SKM-1 (cell line): ENCODE results near the gene IDI1.
"Not testable (repeated sequence)": the region's sequence is repeated elsewhere in the genome, so short reads cannot be mapped to it uniquely, and the experiment has no call there.

Source experiments
- DNase-seq: peaks from one replicate; lab custom pipeline; 2025; ENCODE audit not compliant: unreplicated experiment; lab: John Stamatoyannopoulos, UW

The IDI1 gene

DNA sequence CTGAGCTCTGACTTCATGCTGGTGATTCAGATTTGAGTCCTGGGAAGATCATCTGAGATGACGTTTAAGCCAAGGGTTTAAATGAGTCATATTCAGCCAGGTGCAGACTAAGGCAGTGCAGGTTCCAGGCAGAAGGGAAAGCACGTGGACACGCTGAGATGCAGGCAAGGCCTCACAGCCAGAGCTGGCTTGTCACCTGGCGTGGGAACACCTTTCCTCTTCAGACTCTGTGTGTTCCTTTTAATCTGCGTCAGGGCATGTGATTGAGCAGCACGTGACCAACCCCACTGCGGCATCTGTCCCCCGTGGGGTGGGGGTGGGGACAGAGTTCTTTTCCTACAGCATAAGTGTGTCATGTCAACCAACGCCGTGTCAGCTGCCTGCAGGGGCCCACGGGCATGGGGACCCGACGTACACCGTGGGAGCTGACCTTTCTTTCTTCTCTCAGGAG, 12.6 kb downstream of the IDI1 start:
- DNase-seq = no peak

- no peak for DNase-seq
Measured at GRCh38 chr10:1035201-1035600, 13.7 kb downstream of the IDI1 start.

- no peak for DNase-seq
Measured at GRCh38 chr10:1034758-1035157, 14.2 kb downstream of the IDI1 start.

DNA sequence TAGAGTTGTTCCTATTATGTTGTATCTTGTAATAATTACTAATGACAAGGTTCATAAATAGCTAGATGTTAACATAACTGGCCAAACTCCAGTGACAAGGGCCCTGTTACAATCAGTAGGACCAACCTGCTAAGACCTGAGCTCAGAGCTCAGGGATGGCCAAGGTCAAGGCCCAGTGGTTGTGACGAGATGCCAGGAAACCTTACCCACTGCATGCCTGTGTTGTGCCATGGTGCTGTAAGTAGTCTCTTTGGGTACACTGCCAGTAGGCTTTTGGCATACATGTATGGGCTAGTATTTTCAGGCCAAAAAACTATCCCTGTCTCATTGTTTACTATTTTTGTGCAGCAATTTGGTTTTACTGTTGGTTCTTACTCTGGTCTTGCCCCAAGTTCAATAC, 15.3 kb downstream of the IDI1 start:
- DNase-seq = no peak

GRCh38 chr10:1029838-1030237, 19.1 kb downstream of the IDI1 start:
- DNase-seq = no peak

DNA sequence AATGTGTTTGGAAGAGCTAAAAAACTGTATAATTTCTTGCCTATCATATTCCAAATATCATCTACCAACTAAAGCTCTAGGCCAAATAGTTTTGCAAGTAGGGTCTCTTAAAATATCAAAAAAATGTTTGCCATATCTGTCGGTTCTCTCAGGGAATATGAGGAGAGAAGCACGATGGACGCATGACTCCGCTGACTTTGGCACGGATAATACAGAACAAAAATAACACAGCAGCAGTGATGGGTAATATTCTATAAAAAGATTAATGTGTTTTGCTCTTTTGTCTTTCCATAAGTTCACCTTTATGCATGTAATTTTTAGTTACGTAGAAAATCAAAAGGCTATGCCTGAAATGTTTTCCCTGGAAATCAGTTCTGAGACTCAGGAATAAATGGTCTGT, 22.3 kb downstream of the IDI1 start:
- no peak for DNase-seq

- no peak for DNase-seq
Measured at GRCh38 chr10:1025683-1026082, 23.2 kb downstream of the IDI1 start, which contains the start of gene IDI2. IDI2 (minus strand) TSS chr10:1025859; CDS start chr10:1024723, 1,136 bp downstream.

DNA sequence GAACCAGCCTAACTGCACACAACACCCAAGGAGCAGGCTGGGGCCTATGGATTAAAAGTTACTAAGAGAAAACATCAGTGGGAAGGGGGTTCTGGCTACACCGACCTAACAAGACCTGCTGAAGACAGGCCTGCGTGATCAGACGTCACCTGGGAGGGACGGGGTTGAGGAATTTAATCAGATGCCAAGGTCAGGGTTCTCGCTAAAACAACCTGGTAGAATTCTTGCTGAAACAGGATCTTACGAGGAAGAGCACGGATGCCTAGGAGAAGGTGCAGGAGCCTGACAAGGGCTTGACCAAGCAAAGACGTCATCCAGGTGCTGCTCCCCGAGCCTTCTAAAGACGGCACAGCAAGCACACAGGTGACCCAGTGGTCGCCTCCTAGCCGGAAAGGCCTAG, 24.8 kb downstream of the IDI1 start:
- no peak for DNase-seq

- no peak for DNase-seq
Measured at GRCh38 chr10:1022413-1022812, 26.5 kb downstream of the IDI1 start.

DNA sequence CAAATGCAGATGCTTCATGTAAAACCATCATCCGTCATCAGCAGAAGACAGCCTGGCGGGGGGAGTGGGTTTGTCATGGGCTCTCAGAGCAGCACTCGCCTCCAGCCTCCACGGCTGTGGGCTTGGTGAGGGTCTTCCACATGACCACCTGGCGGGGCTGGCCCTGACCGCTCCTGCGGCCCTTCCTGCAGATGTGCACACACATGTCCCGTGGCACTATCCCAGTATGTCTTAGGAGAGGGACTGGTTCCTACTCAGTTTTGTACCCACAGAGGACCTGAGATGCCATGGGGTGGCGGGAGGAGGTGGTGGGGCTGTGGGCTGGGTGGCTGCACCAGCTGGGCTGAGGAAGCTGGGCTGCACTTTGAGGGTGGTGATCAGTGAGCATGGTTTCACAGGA, 28.0 kb downstream of the IDI1 start:
- no peak for DNase-seq

- no peak for DNase-seq
Measured at GRCh38 chr10:1020460-1020859, 28.5 kb downstream of the IDI1 start.

DNA sequence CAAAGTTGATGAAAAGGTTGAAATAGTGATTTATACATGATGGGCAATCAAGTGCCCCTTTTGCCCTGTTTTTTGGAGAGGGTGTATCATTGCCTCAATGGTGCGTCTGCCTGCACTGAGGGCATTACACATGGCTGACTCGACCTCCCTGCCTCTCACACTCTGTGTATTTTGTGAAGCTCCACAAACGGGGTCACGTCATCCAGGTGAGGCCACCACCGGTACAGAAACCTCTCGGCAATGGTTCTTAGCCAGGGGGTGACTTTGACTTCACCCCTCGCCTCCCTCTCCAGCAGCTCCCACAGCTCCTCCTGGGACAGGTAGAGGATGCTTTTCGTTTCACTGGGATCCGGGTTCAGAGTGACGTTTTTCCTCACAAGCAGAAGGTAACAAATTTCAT, 29.6 kb downstream of the IDI1 start:
- no peak for DNase-seq

DNA sequence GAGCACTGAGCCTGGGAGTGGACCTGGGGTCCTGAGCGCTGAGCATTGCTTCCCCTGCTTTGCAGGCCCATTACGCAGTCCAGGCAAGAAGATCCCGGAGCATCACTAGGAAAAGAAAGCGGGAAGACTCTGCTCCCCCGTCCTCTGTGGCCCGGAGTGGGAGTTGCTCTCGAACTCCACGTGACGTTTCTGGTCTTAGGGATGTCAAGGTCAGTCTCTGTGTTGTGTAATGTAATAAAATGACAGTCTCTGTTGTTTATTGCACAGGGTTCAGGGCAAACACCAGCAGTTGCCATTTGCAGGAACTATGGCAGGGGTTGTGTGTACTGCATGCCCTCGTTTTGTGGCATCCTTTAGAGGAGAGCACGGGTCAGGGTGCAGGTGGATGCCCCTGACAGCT, 33.2 kb downstream of the IDI1 start:
- no peak for DNase-seq

GRCh38 chr10:1011696-1012095, 37.2 kb downstream of the IDI1 start:
- no peak for DNase-seq

- DNase-seq = no peak
Measured at GRCh38 chr10:1010703-1011102, 38.2 kb downstream of the IDI1 start.

- not testable (repeated sequence) for DNase-seq
Measured at GRCh38 chr10:1009947-1010346, 39.0 kb downstream of the IDI1 start.

DNA sequence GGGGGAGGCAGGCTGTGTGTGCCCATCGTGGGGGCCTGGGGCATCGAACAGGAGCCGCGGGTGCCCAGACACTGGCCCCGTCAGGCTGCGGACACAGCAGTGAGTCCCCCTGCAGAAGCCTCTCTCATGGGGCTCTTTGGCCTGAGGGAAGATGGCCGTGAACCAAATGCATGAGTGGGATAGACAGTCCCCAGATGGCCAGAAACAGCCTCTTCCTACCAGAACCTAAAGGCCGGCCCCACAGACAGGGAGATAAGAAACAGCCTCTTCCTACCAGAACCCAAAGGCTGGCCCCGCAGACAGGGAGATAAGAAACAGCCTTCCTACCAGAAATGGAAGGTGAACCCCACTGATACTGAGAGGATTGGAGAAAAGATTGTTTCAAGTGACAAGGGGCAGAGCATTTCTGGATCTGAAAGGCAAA, 39.8 kb downstream of the IDI1 start:
- DNase-seq = no peak

GRCh38 chr10:1007583-1007982, 41.3 kb downstream of the IDI1 start:
- DNase-seq = no peak

DNA sequence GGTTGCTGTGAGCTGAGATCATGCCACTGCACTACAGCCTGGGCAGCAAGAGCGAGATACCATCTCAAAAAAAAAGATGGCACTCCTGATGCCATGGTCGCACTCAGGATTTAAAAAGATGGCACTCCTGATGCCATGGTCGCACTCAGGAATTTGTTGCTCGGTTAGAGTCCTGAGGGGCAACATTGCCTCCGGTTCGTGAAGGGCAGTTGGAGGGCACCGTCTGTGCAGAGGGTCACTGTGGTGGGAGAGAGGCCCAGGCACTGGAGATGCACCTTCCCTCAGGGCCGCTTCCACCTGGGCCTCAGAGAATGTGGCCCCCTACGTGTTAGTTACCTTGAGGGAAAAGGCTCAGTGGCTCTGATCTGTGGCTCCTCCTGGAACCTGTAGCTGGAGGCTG, 42.3 kb downstream of the IDI1 start:
- no peak for DNase-seq

- DNase-seq = no peak
Measured at GRCh38 chr10:1003884-1004670, 44.8 kb downstream of the IDI1 start.

GRCh38 chr10:1002425-1003006, 46.4 kb downstream of the IDI1 start:
- no peak for DNase-seq

- DNase-seq = no peak
Measured at GRCh38 chr10:997266-998022, 51.5 kb downstream of the IDI1 start.
